CD14-positive monocyte (primary cell): ENCODE measurements around the gene KRTAP10-8. TPM values are rescaled to one million over a fixed set of nuclear protein-coding genes. Genes with fewer than 3 reads are reported as not detected.

ENCODE experiments used
- DNase-seq, 3 donors: peaks; one replicate each; pipeline ENCODE4 v3.0.0-alpha.2; 2011 to 2022
- H2AFZ ChIP-seq: 2 replicates; pipeline ENCODE4 v1.6.0; 2012; ENCODE audit warnings: mild to moderate bottlenecking, low read depth, low read length, inconsistent platforms; ENCODE audit not compliant: insufficient read depth, poor library complexity, severe bottlenecking
- H3K27ac ChIP-seq, 2 donors: 1 replicate in 1 of 2; 2 replicates in 1 of 2; pipeline ENCODE4 v1.5.1; 2012 to 2013; ENCODE audit warnings: low read length in 2 of 2, control low read depth in 1 of 2, inconsistent platforms in 1 of 2, low read depth in 1 of 2, mild to moderate bottlenecking in 1 of 2
- H3K27me3 ChIP-seq, 2 donors: one replicate each; pipeline versions ENCODE4 v1.6.0 to v1.6.1; 2011 to 2013; ENCODE audit warnings: low read length in 2 of 2; ENCODE audit not compliant: control insufficient read depth in 2 of 2, insufficient read depth in 2 of 2
- H3K36me3 ChIP-seq, 2 donors: replicated peaks in 1 of 2; 1 replicate in 1 of 2; 2 replicates in 1 of 2; pipeline versions ENCODE4 v1.5.1 to v1.6.1; 2012 to 2013; ENCODE audit warnings: low read length in 2 of 2, control low read depth in 1 of 2, inconsistent platforms in 1 of 2, mild to moderate bottlenecking in 1 of 2; ENCODE audit not compliant: insufficient read depth in 2 of 2, control insufficient read depth in 1 of 2
- H3K4me1 ChIP-seq, 2 donors: 1 replicate in 1 of 2; 2 replicates in 1 of 2; pipeline versions ENCODE4 v1.5.1 to v1.6.1; 2012 to 2013; ENCODE audit warnings: low read length in 2 of 2, control low read depth in 1 of 2, inconsistent platforms in 1 of 2, mild to moderate bottlenecking in 1 of 2, moderate library complexity in 1 of 2; ENCODE audit not compliant: insufficient read depth in 2 of 2, control insufficient read depth in 1 of 2
- H3K4me2 ChIP-seq: replicated peaks from 2 replicates; pipeline ENCODE3; 2012; ENCODE audit warnings: low read length, moderate library complexity, mild to moderate bottlenecking; ENCODE audit not compliant: poor library complexity, severe bottlenecking; ENCODE audit errors: extremely low read depth
- H3K4me3 ChIP-seq, 3 experiments: fragments of 200-600 bp in 1 of 3; sonication (generic) in 1 of 3; replicated peaks in 1 of 3; 1 replicate in 2 of 3; 2 replicates in 1 of 3; pipeline ENCODE4 v1.5.1; 2011 to 2013; ENCODE audit warnings: low read length in 3 of 3, mild to moderate bottlenecking in 3 of 3, control low read depth in 2 of 3, low read depth in 2 of 3, inconsistent platforms in 1 of 3, moderate library complexity in 1 of 3
- H3K79me2 ChIP-seq: 2 replicates; pipeline ENCODE4 v1.6.0; 2012; ENCODE audit warnings: mild to moderate bottlenecking, control low read depth, inconsistent platforms, low read length, moderate library complexity; ENCODE audit not compliant: insufficient read depth
- H3K9ac ChIP-seq: 2 replicates; pipeline ENCODE4 v1.6.0; 2017; ENCODE audit warnings: low read length, mild to moderate bottlenecking; ENCODE audit not compliant: insufficient read depth, poor library complexity, severe bottlenecking
- H3K9me3 ChIP-seq, 2 donors: replicated peaks in 1 of 2; 1 replicate in 1 of 2; 2 replicates in 1 of 2; pipeline versions ENCODE4 v1.5.1 to v1.6.1; 2012 to 2013; ENCODE audit warnings: low read length in 2 of 2, control low read depth in 1 of 2; ENCODE audit not compliant: control insufficient read depth in 1 of 2, insufficient read depth in 1 of 2
- H4K20me1 ChIP-seq: 2 replicates; pipeline ENCODE4 v1.6.0; 2012; ENCODE audit warnings: mild to moderate bottlenecking, low read length, control low read depth, moderate library complexity; ENCODE audit not compliant: insufficient read depth
- H3K27ac Mint-ChIP-seq, 7 donors: one replicate each; pipeline ENCODE4 v1.8.0; 2020; ENCODE audit warnings: mild to moderate bottlenecking in 7 of 7, mixed read lengths in 7 of 7, moderate library complexity in 6 of 7, inconsistent platforms in 2 of 7
- H3K27me3 Mint-ChIP-seq, 3 donors: one replicate each; pipeline ENCODE4 v1.8.0; 2021 to 2022; ENCODE audit warnings: low read depth in 3 of 3, mild to moderate bottlenecking in 3 of 3, mixed read lengths in 3 of 3, moderate library complexity in 3 of 3, inconsistent platforms in 1 of 3
- H3K36me3 Mint-ChIP-seq, 2 donors: one replicate each; pipeline ENCODE4 v1.8.0; 2020; ENCODE audit warnings: mixed read lengths in 2 of 2, inconsistent platforms in 1 of 2, mild to moderate bottlenecking in 1 of 2
- H3K4me1 Mint-ChIP-seq: one replicate; pipeline ENCODE4 v1.8.0; 2020; ENCODE audit warnings: mild to moderate bottlenecking, mixed read lengths
- H3K4me3 Mint-ChIP-seq, 2 donors: one replicate each; pipeline ENCODE4 v1.8.0; 2020; ENCODE audit warnings: mild to moderate bottlenecking in 2 of 2, mixed read lengths in 2 of 2, moderate library complexity in 1 of 2
- H3K9me3 Mint-ChIP-seq, 7 donors: one replicate each; pipeline ENCODE4 v1.8.0; 2020 to 2022; ENCODE audit warnings: mixed read lengths in 7 of 7, mild to moderate bottlenecking in 6 of 7, moderate library complexity in 6 of 7, inconsistent platforms in 2 of 7
- CTCF ChIP-seq: fragments of 200-600 bp; IDR thresholded peaks from one replicate; pipeline ENCODE4 v1.8.0; 2022; ENCODE audit warnings: antibody characterized with exemption, mild to moderate bottlenecking
- WGBS: methylation state at CpG from one replicate; pipeline ENCODE4 v1.1.5; 2013; ENCODE audit warnings: missing lambda C conversion rate; ENCODE audit not compliant: insufficient coverage; 5-methylcytosine and 5-hydroxymethylcytosine counted together
- intact Hi-C, 2 donors: fragments of 100-400 bp; cut with micrococcal nuclease; formaldehyde crosslinking; loops; one replicate each; pipeline versions ENCODE4 v1.15.0 to v1.15.1; 2023
- polyA minus RNA-seq: library from RNA; depleted of rRNA, polyadenylated mRNA; stranded (reverse); fragments of >200 nt; gene quantifications from 2 replicates; pipeline ENCODE4 v1.2.3, GENCODE V29; 2012
- polyA plus RNA-seq, 3 donors: library from polyadenylated mRNA; depleted of rRNA in 1 of 3; unstranded in 2 of 3; stranded (reverse) in 1 of 3; fragments of 300-500 nt in 2 of 3; fragments of >200 nt in 1 of 3; fragmentation: Illumina TruSeq in 2 of 3; gene quantifications; 1 replicate in 2 of 3; 2 replicates in 1 of 3; pipeline ENCODE4 v1.2.3, GENCODE V29; 2012 to 2021
- total RNA-seq, 12 experiments: library from RNA in 1 of 12; stranded (reverse) in 1 of 12; fragments of 120-200 nt in 1 of 12; gene quantifications; one replicate each; pipeline ENCODE4 v1.2.4 and lab custom pipeline; 2013 to 2026; ENCODE audit warnings: mixed read lengths in 6 of 12, inconsistent platforms in 1 of 12

KRTAP10-8 gene, protein sequence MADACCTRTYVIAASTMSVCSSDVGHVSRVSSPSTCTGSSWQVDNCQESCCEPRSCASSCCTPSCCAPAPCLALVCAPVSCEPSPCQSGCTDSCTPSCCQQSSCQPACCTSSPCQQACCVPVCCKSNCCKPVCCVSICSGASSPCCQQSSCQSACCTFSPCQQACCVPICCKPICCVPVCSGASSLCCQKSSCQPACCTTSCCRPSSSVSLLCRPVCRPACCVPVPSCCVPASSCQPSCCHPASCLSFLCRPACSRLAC
- total RNA-seq (2013): not detected
- polyA plus RNA-seq (not detected), polyA minus RNA-seq (not detected in 2 replicates), total RNA-seq (lab: John Stamatoyannopoulos, UW) (0 reads per million in 11 experiments)

DNA sequence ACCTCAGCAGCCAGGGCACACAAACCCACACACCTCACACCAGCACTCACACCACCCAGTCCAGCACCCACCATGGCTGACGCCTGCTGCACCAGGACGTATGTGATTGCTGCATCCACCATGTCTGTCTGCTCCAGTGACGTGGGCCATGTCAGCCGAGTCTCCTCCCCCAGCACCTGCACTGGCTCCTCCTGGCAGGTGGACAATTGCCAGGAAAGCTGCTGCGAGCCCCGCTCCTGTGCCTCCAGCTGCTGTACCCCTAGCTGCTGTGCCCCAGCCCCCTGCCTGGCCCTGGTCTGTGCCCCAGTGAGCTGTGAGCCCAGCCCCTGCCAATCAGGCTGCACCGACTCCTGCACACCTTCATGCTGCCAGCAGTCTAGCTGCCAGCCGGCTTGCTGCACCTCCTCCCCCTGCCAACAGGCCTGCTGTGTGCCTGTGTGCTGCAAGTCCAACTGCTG lies at the start of gene KRTAP10-8:
TSS of gene KRTAP10-8 (plus strand) at position 51 of the 458 bp plus-strand sequence. CDS start at position 73, 22 bp downstream.
- Histone ChIP-seq H4K20me1 (no peaks in the 10 kb centered on the region), H3K4me1 (no peaks in the 10 kb centered on the region), H3K79me2 (no peaks in the 10 kb centered on the region), H3K36me3 (no peaks in the 10 kb centered on the region), H3K4me2 (no peak within 1 kb of the TSS), H3K9me3 (peaks cover 19 to 25% of the 10 kb centered on the region in 2 donors), H3K27ac (no peak within 1 kb of the TSS), H3K9ac (no peak within 1 kb of the TSS), H3K4me3 (no peak within 1 kb of the TSS), H3K27me3 (no peaks in the 10 kb centered on the region), H2AFZ (no peak within 1 kb of the TSS)
- intact Hi-C loops: no loop called here
- DNase-seq: no peak
- no peaks in the 10 kb centered on the region for H3K36me3 Mint-ChIP-seq
- H3K4me1 Mint-ChIP-seq: no peaks in the 10 kb centered on the region
- peaks cover 0 to 9% (median 3%) of the 10 kb centered on the region in 3 donors for H3K27me3 Mint-ChIP-seq
- no peak for TF ChIP-seq CTCF
- H3K9me3 Mint-ChIP-seq: peaks cover 20 to 37% (median 31%) of the 10 kb centered on the region in 7 donors
- no peak within 1 kb of the TSS for H3K27ac Mint-ChIP-seq
- H3K4me3 Mint-ChIP-seq: no peak within 1 kb of the TSS
- 97% methylated on average over 8 of the region's 8 CpGs for WGBS

DNA sequence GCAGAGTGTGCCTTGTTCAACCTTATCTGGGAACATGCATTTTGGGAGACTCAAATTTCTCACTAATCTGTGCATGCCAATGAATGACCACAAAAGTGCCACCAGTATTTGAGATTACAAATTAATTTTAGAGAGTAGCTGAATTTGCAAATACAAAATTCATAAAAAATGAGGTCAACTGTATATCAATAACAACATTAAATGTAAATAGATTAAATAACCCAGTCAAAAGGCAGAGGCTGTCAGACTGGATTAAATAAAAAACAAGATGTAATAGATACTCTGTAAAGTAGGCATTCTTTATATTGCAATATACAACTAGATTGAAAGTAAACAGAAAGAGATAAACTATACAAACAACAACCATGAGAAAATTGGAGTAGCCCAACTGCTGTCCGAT lies 47.8 kb upstream of the KRTAP10-8 start:
- no peak overlapping the region for H3K9ac ChIP-seq
- H2AFZ ChIP-seq: no peak overlapping the region
- no peaks in the 10 kb centered on the region for H3K36me3 Mint-ChIP-seq
- H4K20me1 ChIP-seq: no peaks in the 10 kb centered on the region
- H3K27ac Mint-ChIP-seq: no peak overlapping the region
- H3K9me3 Mint-ChIP-seq: peaks cover 3 to 23% (median 9%) of the 10 kb centered on the region in 7 donors
- no CpG with 5 or more reads among the region's 1 CpG for WGBS
- H3K4me2 ChIP-seq: no peak overlapping the region
- H3K4me1 Mint-ChIP-seq: peaks cover 11% of the 10 kb centered on the region
- intact Hi-C loops: no loop called here
- peaks cover 0 to 6% of the 10 kb centered on the region in 2 donors for H3K9me3 ChIP-seq
- H3K27ac ChIP-seq: no peak overlapping the region
- no peak overlapping the region for H3K4me3 Mint-ChIP-seq
- H3K27me3 ChIP-seq: no peaks in the 10 kb centered on the region
- no peak overlapping the region for H3K4me3 ChIP-seq
- H3K79me2 ChIP-seq: no peaks in the 10 kb centered on the region
- TF ChIP-seq CTCF: no peak
- no peak for DNase-seq
- H3K4me1 ChIP-seq: peaks cover 0 to 4% of the 10 kb centered on the region in 2 donors
- no peaks in the 10 kb centered on the region for H3K36me3 ChIP-seq
- H3K27me3 Mint-ChIP-seq: peaks cover 3 to 8% (median 5%) of the 10 kb centered on the region in 3 donors
